CD14-positive monocyte (primary cell): ENCODE measurements around the gene ANXA5. TPM values are rescaled to one million over a fixed set of nuclear protein-coding genes. Genes with fewer than 3 reads are reported as not detected.

Experiments
- DNase-seq, 3 donors: peaks; one replicate each; pipeline ENCODE4 v3.0.0-alpha.2; 2011 to 2022
- H2AFZ ChIP-seq: 2 replicates; pipeline ENCODE4 v1.6.0; 2012; ENCODE audit warnings: mild to moderate bottlenecking, low read depth, low read length, inconsistent platforms; ENCODE audit not compliant: insufficient read depth, poor library complexity, severe bottlenecking
- H3K27ac ChIP-seq, 2 donors: 1 replicate in 1 of 2; 2 replicates in 1 of 2; pipeline ENCODE4 v1.5.1; 2012 to 2013; ENCODE audit warnings: low read length in 2 of 2, control low read depth in 1 of 2, inconsistent platforms in 1 of 2, low read depth in 1 of 2, mild to moderate bottlenecking in 1 of 2
- H3K27me3 ChIP-seq, 2 donors: one replicate each; pipeline versions ENCODE4 v1.6.0 to v1.6.1; 2011 to 2013; ENCODE audit warnings: low read length in 2 of 2; ENCODE audit not compliant: control insufficient read depth in 2 of 2, insufficient read depth in 2 of 2
- H3K36me3 ChIP-seq, 2 donors: replicated peaks in 1 of 2; 1 replicate in 1 of 2; 2 replicates in 1 of 2; pipeline versions ENCODE4 v1.5.1 to v1.6.1; 2012 to 2013; ENCODE audit warnings: low read length in 2 of 2, control low read depth in 1 of 2, inconsistent platforms in 1 of 2, mild to moderate bottlenecking in 1 of 2; ENCODE audit not compliant: insufficient read depth in 2 of 2, control insufficient read depth in 1 of 2
- H3K4me1 ChIP-seq, 2 donors: 1 replicate in 1 of 2; 2 replicates in 1 of 2; pipeline versions ENCODE4 v1.5.1 to v1.6.1; 2012 to 2013; ENCODE audit warnings: low read length in 2 of 2, control low read depth in 1 of 2, inconsistent platforms in 1 of 2, mild to moderate bottlenecking in 1 of 2, moderate library complexity in 1 of 2; ENCODE audit not compliant: insufficient read depth in 2 of 2, control insufficient read depth in 1 of 2
- H3K4me2 ChIP-seq: replicated peaks from 2 replicates; pipeline ENCODE3; 2012; ENCODE audit warnings: low read length, moderate library complexity, mild to moderate bottlenecking; ENCODE audit not compliant: poor library complexity, severe bottlenecking; ENCODE audit errors: extremely low read depth
- H3K4me3 ChIP-seq, 3 experiments: fragments of 200-600 bp in 1 of 3; sonication (generic) in 1 of 3; replicated peaks in 1 of 3; 1 replicate in 2 of 3; 2 replicates in 1 of 3; pipeline ENCODE4 v1.5.1; 2011 to 2013; ENCODE audit warnings: low read length in 3 of 3, mild to moderate bottlenecking in 3 of 3, control low read depth in 2 of 3, low read depth in 2 of 3, inconsistent platforms in 1 of 3, moderate library complexity in 1 of 3
- H3K79me2 ChIP-seq: 2 replicates; pipeline ENCODE4 v1.6.0; 2012; ENCODE audit warnings: mild to moderate bottlenecking, control low read depth, inconsistent platforms, low read length, moderate library complexity; ENCODE audit not compliant: insufficient read depth
- H3K9ac ChIP-seq: 2 replicates; pipeline ENCODE4 v1.6.0; 2017; ENCODE audit warnings: low read length, mild to moderate bottlenecking; ENCODE audit not compliant: insufficient read depth, poor library complexity, severe bottlenecking
- H3K9me3 ChIP-seq, 2 donors: replicated peaks in 1 of 2; 1 replicate in 1 of 2; 2 replicates in 1 of 2; pipeline versions ENCODE4 v1.5.1 to v1.6.1; 2012 to 2013; ENCODE audit warnings: low read length in 2 of 2, control low read depth in 1 of 2; ENCODE audit not compliant: control insufficient read depth in 1 of 2, insufficient read depth in 1 of 2
- H4K20me1 ChIP-seq: 2 replicates; pipeline ENCODE4 v1.6.0; 2012; ENCODE audit warnings: mild to moderate bottlenecking, low read length, control low read depth, moderate library complexity; ENCODE audit not compliant: insufficient read depth
- H3K27ac Mint-ChIP-seq, 7 donors: one replicate each; pipeline ENCODE4 v1.8.0; 2020; ENCODE audit warnings: mild to moderate bottlenecking in 7 of 7, mixed read lengths in 7 of 7, moderate library complexity in 6 of 7, inconsistent platforms in 2 of 7
- H3K27me3 Mint-ChIP-seq, 3 donors: one replicate each; pipeline ENCODE4 v1.8.0; 2021 to 2022; ENCODE audit warnings: low read depth in 3 of 3, mild to moderate bottlenecking in 3 of 3, mixed read lengths in 3 of 3, moderate library complexity in 3 of 3, inconsistent platforms in 1 of 3
- H3K36me3 Mint-ChIP-seq, 2 donors: one replicate each; pipeline ENCODE4 v1.8.0; 2020; ENCODE audit warnings: mixed read lengths in 2 of 2, inconsistent platforms in 1 of 2, mild to moderate bottlenecking in 1 of 2
- H3K4me1 Mint-ChIP-seq: one replicate; pipeline ENCODE4 v1.8.0; 2020; ENCODE audit warnings: mild to moderate bottlenecking, mixed read lengths
- H3K4me3 Mint-ChIP-seq, 2 donors: one replicate each; pipeline ENCODE4 v1.8.0; 2020; ENCODE audit warnings: mild to moderate bottlenecking in 2 of 2, mixed read lengths in 2 of 2, moderate library complexity in 1 of 2
- H3K9me3 Mint-ChIP-seq, 7 donors: one replicate each; pipeline ENCODE4 v1.8.0; 2020 to 2022; ENCODE audit warnings: mixed read lengths in 7 of 7, mild to moderate bottlenecking in 6 of 7, moderate library complexity in 6 of 7, inconsistent platforms in 2 of 7
- CTCF ChIP-seq: fragments of 200-600 bp; IDR thresholded peaks from one replicate; pipeline ENCODE4 v1.8.0; 2022; ENCODE audit warnings: antibody characterized with exemption, mild to moderate bottlenecking
- WGBS: methylation state at CpG from one replicate; pipeline ENCODE4 v1.1.5; 2013; ENCODE audit warnings: missing lambda C conversion rate; ENCODE audit not compliant: insufficient coverage; 5-methylcytosine and 5-hydroxymethylcytosine counted together
- intact Hi-C, 2 donors: fragments of 100-400 bp; cut with micrococcal nuclease; formaldehyde crosslinking; loops; one replicate each; pipeline versions ENCODE4 v1.15.0 to v1.15.1; 2023
- polyA plus RNA-seq, 3 donors: library from polyadenylated mRNA; depleted of rRNA in 1 of 3; unstranded in 2 of 3; stranded (reverse) in 1 of 3; fragments of 300-500 nt in 2 of 3; fragments of >200 nt in 1 of 3; fragmentation: Illumina TruSeq in 2 of 3; gene quantifications; 1 replicate in 2 of 3; 2 replicates in 1 of 3; pipeline ENCODE4 v1.2.3, GENCODE V29; 2012 to 2021

ANXA5 gene
- polyA plus RNA-seq, 3 donors: 312 to 796 (median 752) TPM

GRCh38 chr4:121642292-121642691 lies 54.5 kb downstream of the ANXA5 start:
- Histone ChIP-seq H3K4me1 (no peaks in the 10 kb centered on the region), H3K4me3 (no peak overlapping the region), H3K4me2 (no peak overlapping the region), H3K79me2 (no peaks in the 10 kb centered on the region), H3K27me3 (no peaks in the 10 kb centered on the region), H3K9me3 (no peaks in the 10 kb centered on the region), H3K9ac (no peak overlapping the region), H3K36me3 (no peaks in the 10 kb centered on the region), H2AFZ (no peak overlapping the region), H3K27ac (no peak overlapping the region), H4K20me1 (no peaks in the 10 kb centered on the region)
- Mint-ChIP-seq H3K4me3 (no peak overlapping the region), H3K27me3 (peaks cover 0 to 15% (median 7%) of the 10 kb centered on the region in 3 donors), H3K27ac (no peak overlapping the region), H3K36me3 (no peaks in the 10 kb centered on the region), H3K4me1 (no peaks in the 10 kb centered on the region), H3K9me3 (no peaks in the 10 kb centered on the region)
- WGBS: no CpG with 5 or more reads among the region's 2 CpGs
- DNase-seq: no peak
- no peak for TF ChIP-seq CTCF
- intact Hi-C loops: no loop called here

- H3K27ac Mint-ChIP-seq: no peak overlapping the region
- Histone ChIP-seq H3K9me3 (no peaks in the 10 kb centered on the region), H3K4me1 (no peaks in the 10 kb centered on the region), H3K27me3 (no peaks in the 10 kb centered on the region), H3K4me2 (no peak overlapping the region), H3K4me3 (no peak overlapping the region), H3K79me2 (no peaks in the 10 kb centered on the region), H3K36me3 (no peaks in the 10 kb centered on the region), H2AFZ (no peak overlapping the region), H4K20me1 (no peaks in the 10 kb centered on the region), H3K27ac (no peak overlapping the region), H3K9ac (no peak overlapping the region)
- no peak for TF ChIP-seq CTCF
- WGBS: 75% methylated on average over 2 of the region's 4 CpGs
- peaks cover 0 to 2% (median 0%) of the 10 kb centered on the region in 3 donors for H3K27me3 Mint-ChIP-seq
- intact Hi-C loops: no loop called here
- no peak overlapping the region for H3K4me3 Mint-ChIP-seq
- no peaks in the 10 kb centered on the region for H3K36me3 Mint-ChIP-seq
- no peak for DNase-seq
- no peaks in the 10 kb centered on the region for H3K4me1 Mint-ChIP-seq
- peaks cover 0 to 7% (median 2%) of the 10 kb centered on the region in 7 donors for H3K9me3 Mint-ChIP-seq
Measured at GRCh38 chr4:121633653-121634052, 63.1 kb downstream of the ANXA5 start.
